Measurements from ENCODE around the gene RAB21.
"Not testable (repeated sequence)": the region's sequence is repeated elsewhere in the genome, so short reads cannot be mapped to it uniquely, and the experiment has no call there.

Gene RAB21

GRCh38 chr12:71799106-71799505 lies 44.4 kb downstream of the RAB21 start:
- no peak for DNase-seq (ENCODE audit: low read depth in 2 of 2)

- DNase-seq (ENCODE audit: low read depth in 2 of 2), result no peak
These were observed 45.5 kb downstream of the RAB21 start for GRCh38 chr12:71800177-71800576.

- DNase-seq (ENCODE audit: low read depth in 2 of 2), result no peak
These were observed 49.8 kb downstream of the RAB21 start for GRCh38 chr12:71804505-71804904.

- DNase-seq (ENCODE audit: low read depth in 2 of 2), result no peak
These were observed 56.3 kb downstream of the RAB21 start for GRCh38 chr12:71810921-71811320.

- DNase-seq (ENCODE audit: low read depth in 2 of 2), result not testable (repeated sequence)
These were observed 60.6 kb downstream of the RAB21 start for GRCh38 chr12:71815242-71815641.

- DNase-seq (ENCODE audit: low read depth in 2 of 2), result not testable (repeated sequence)
These were observed 67.4 kb downstream of the RAB21 start for GRCh38 chr12:71822088-71822487.

- no peak for DNase-seq (ENCODE audit: low read depth in 2 of 2)
These were observed 74.2 kb downstream of the RAB21 start for GRCh38 chr12:71828813-71829212.

GRCh38 chr12:71837356-71837755 lies 82.7 kb downstream of the RAB21 start:
- DNase-seq (ENCODE audit: low read depth in 2 of 2), result no peak

GRCh38 chr12:71838231-71838630 lies 83.6 kb downstream of the RAB21 start:
- DNase-seq (ENCODE audit: low read depth in 2 of 2), result no peak

- no peak for DNase-seq (ENCODE audit: low read depth in 2 of 2)
These were observed 84.0 kb downstream of the RAB21 start for GRCh38 chr12:71838676-71839075.

- peak; percentile 10 to 11 for DNase-seq (ENCODE audit: low read depth in 2 of 2)
These were observed 85.7 kb downstream of the RAB21 start for GRCh38 chr12:71840231-71840847.

- no peak for DNase-seq (ENCODE audit: low read depth in 2 of 2)
These were observed 91.8 kb downstream of the RAB21 start for GRCh38 chr12:71846322-71846940.

GRCh38 chr12:71848212-71848611 lies 93.5 kb downstream of the RAB21 start:
- DNase-seq (ENCODE audit: low read depth in 2 of 2), result no peak

GRCh38 chr12:71849109-71849851 lies 94.6 kb downstream of the RAB21 start:
- no peak for DNase-seq (ENCODE audit: low read depth in 2 of 2)
